ENCODE measurements around the gene RASA3. TPM values are rescaled to one million over a fixed set of nuclear protein-coding genes. Genes with fewer than 3 reads are reported as not detected.
A peak's percentile ranks its signal among the peaks of the same experiment; 100 is the strongest.

The RASA3 gene
- total and polyA plus RNA-seq, 11 donors: 4.8 to 24.2 (median 9.7) TPM

DNA sequence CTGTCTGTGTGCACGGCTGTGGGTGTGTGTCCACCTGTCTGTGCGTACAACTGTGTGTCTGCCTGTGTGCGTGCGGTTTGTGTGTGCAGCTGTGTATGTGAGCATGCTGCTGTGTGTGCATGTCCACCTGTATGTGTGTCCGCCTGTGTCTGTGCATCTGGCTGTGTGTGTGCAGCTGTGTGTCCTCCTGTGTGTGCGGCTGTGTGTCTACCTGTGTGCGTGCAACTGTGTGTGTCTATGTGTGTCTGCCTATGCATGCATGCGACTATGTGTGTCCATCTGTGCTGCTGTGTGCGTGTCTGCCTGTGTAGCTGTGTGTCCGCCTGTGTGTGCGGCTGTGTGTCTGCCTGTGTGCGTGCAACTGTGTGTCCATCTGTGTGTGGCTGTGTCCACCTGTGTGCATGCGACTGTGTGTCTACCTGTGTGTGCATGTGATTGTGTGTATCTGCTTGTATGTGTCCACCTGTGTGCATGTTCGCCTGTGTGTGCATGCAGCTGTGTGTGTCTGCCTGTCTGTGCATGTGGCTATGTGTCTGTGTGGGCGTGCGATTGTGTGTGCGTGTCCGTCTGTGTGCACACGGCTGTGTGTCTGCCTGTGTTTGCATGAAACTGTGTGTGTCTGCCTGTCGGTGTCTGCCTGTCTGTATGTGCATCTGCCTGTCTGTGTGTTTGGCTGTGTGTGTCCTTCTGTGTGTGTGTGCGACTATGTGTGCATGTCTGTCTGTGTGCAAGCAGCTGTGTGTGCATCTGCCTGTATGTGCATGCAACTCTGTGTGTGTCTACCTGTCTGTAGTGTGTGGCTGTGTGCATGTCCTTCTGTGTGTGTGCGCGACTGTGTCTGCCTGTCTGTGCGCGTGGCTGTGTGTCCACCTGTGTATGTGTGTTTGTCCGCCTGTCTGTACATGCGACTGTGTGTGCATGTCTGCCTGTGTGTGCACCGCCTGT lies 101.5 kb downstream of the RASA3 start:
- peak in 1 of 4 donors; percentile 22 for ATAC-seq
- Histone ChIP-seq H3K27me3 (no peaks in the 10 kb centered on the region), H3K4me1 (peaks cover 0 to 49% (median 34%) of the 10 kb centered on the region in 12 donors), H3K4me3 (no peak overlapping the region), H3K9me3 (no peaks in the 10 kb centered on the region), H3K36me3 (peaks cover 0 to 34% (median 0%) of the 10 kb centered on the region in 9 donors), H3K27ac (no peak overlapping the region)
- WGBS, 4 donors: 91 to 96% (median 94%) methylated on average over 20 to 28 of the region's 28 CpGs
- peak in 2 of 5 donors; percentile 15 to 40 for DNase-seq
- intact Hi-C loops (cut with DNase I): no loop called here
- TF ChIP-seq POLR2A (IDR thresholded peaks at IDR 0.05): no peak
- TF ChIP-seq, protein P1, sequence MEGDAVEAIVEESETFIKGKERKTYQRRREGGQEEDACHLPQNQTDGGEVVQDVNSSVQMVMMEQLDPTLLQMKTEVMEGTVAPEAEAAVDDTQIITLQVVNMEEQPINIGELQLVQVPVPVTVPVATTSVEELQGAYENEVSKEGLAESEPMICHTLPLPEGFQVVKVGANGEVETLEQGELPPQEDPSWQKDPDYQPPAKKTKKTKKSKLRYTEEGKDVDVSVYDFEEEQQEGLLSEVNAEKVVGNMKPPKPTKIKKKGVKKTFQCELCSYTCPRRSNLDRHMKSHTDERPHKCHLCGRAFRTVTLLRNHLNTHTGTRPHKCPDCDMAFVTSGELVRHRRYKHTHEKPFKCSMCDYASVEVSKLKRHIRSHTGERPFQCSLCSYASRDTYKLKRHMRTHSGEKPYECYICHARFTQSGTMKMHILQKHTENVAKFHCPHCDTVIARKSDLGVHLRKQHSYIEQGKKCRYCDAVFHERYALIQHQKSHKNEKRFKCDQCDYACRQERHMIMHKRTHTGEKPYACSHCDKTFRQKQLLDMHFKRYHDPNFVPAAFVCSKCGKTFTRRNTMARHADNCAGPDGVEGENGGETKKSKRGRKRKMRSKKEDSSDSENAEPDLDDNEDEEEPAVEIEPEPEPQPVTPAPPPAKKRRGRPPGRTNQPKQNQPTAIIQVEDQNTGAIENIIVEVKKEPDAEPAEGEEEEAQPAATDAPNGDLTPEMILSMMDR (IDR thresholded peaks at IDR 0.05): no peak

DNA sequence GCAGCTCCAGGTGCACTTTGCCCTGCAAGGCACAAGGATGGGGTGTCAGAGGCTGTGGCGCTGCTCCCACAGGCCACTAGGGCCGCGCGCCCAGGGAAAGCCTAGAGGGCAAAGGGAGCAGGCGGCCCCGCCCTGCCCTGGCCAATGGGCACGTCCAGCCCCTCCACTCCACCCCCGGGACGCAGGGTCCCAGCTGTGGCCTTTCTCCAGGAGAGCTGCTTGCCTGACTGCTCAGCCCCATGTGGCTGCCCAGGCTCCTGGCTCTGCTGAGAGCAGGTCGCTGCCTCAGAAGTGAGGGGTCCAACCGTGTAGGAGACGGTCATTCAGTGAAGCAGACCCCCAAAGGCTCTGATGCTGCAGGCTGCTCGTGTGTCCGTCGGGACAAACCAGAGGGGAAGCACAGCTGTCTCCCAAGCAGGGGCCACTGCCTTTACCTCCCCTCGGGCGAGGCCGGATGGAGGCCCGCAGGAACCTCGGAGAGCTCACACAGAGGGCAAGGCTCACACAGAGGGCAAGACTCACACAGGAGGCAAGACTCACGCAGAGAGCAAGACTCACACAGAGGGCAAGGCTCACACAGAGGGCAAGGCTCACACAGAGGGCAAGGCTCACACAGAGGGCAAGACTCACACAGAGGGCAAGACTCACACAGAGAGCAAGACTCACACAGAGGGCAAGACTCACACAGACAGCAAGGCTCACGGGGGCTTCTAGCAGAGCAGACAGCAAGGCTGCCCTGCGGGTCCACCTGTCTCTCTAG lies 102.4 kb downstream of the RASA3 start:
- peaks cover 0 to 34% (median 0%) of the 10 kb centered on the region in 9 donors for H3K36me3 ChIP-seq
- intact Hi-C loops (cut with DNase I): no loop called here
- DNase-seq (peak in 3 of 5 donors; percentile 19 to 60 (median 21)), ATAC-seq (no peak)
- no peak overlapping the region for H3K4me3 ChIP-seq
- H3K27ac ChIP-seq: no peak overlapping the region
- no peaks in the 10 kb centered on the region for H3K9me3 ChIP-seq
- WGBS, 4 donors: 87 to 90% (median 88%) methylated on average over 14 to 23 of the region's 23 CpGs
- no peaks in the 10 kb centered on the region for H3K27me3 ChIP-seq
- no peak for TF ChIP-seq POLR2A (IDR thresholded peaks at IDR 0.05)
- TF ChIP-seq, protein P1 (IDR thresholded peaks at IDR 0.05): no peak
- peaks cover 0 to 49% (median 31%) of the 10 kb centered on the region in 12 donors for H3K4me1 ChIP-seq

DNA sequence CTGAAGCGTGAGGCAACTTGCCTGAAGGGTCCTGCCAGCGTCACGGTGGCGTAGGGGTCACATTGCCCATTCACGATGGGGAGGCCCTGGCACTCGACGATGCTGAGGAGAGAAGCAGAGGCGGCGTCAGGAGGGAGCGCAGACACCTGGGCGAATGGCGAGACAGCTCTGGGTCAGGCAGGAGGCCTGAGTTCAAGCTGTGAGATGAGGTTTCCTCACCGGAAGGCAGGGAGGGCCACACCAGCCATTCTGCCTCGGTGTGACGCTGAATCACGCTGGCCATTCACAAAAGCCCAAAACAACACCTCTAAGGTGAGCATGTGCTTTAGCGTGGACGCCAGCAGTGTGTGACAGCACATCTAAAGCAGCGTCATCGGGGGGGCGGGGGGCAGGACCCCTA lies 104.6 kb downstream of the RASA3 start:
- peak overlapping the region in 3 of 12 donors; percentile 44 to 60 (median 52) for H3K27ac ChIP-seq
- ATAC-seq: no peak
- intact Hi-C loops (cut with DNase I): no loop called here
- 94 to 97% (median 95%) methylated on average over 21 of the region's 21 CpGs for WGBS, 4 donors
- no peaks in the 10 kb centered on the region for H3K27me3 ChIP-seq
- H3K4me3 ChIP-seq: no peak overlapping the region
- DNase-seq: peak in 3 of 5 donors; percentile 19 to 44 (median 24)
- TF ChIP-seq POLR2A (IDR thresholded peaks at IDR 0.05): no peak
- H3K4me1 ChIP-seq: peaks cover 0 to 39% (median 28%) of the 10 kb centered on the region in 12 donors
- no peaks in the 10 kb centered on the region for H3K9me3 ChIP-seq
- peaks cover 0 to 48% (median 0%) of the 10 kb centered on the region in 9 donors for H3K36me3 ChIP-seq

DNA sequence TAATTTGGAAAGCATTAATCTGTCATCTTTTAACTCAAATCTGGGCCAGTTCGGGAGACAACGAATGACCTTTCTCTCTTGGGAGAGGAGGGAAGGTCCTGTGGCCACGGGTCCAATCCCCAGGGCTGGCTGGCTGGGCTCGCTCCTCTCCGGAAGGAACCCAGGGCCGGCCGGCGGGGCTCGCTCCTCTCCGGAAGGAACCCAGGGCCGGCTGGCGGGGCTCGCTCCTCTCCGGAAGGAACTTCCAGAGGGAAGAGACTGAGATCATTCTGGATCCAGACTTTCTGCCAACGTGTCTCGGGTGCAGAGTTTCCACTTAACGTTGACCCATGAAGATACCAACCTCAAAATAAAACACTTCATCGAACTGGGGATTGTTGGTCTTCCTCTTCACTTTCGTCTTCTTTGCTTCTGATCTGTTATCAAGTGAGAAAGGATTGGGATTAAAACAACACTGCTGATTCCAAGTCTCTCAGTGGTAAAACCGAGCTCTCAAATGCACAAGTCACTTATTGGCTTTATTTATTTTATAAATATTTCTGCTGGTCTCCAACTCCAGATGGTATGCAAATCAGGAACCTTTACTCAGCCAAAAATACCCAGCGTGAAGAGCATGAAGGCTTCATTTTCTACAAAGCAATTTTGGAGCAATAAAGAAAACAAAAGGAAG lies 105.2 kb downstream of the RASA3 start:
- ATAC-seq (peak; percentile 25 to 66 (median 48)), DNase-seq (peak; percentile 62 to 80 (median 70))
- no peaks in the 10 kb centered on the region for H3K27me3 ChIP-seq
- intact Hi-C loops (cut with DNase I): no loop called here
- no peaks in the 10 kb centered on the region for H3K9me3 ChIP-seq
- peaks cover 0 to 36% (median 25%) of the 10 kb centered on the region in 12 donors for H3K4me1 ChIP-seq
- WGBS, 4 donors: 43 to 51% (median 49%) methylated on average over 15 to 21 of the region's 21 CpGs
- H3K36me3 ChIP-seq: peaks cover 0 to 54% (median 0%) of the 10 kb centered on the region in 9 donors
- H3K27ac ChIP-seq: peak overlapping the region in 10 of 12 donors; percentile 4 to 63 (median 22)
- H3K4me3 ChIP-seq: peak overlapping the region in 2 of 12 donors; percentile 1 to 16
- no peak for TF ChIP-seq POLR2A (IDR thresholded peaks at IDR 0.05)
- TF ChIP-seq, protein P1 (IDR thresholded peaks at IDR 0.05): no peak
